GM23338 (cell line): Measurements from ENCODE around the gene GRID2IP. TPM values are rescaled to one million over a fixed set of nuclear protein-coding genes. Genes with fewer than 3 reads are reported as not detected.

ENCODE experiments used
- ATAC-seq: fragments of 200-7000 bp; cut with Tn5 transposase; 3 replicates; pipeline ENCODE4 v1.9.1; 2020
- DNase-seq: peaks from one replicate; pipeline ENCODE4 v3.0.0-alpha.2; 2015; ENCODE audit warnings: low spot score
- H2AFZ ChIP-seq: fragments of 200-600 bp; sonication (generic); 2 replicates; pipeline ENCODE4 v1.8.0; 2016; ENCODE audit warnings: antibody characterized with exemption, mild to moderate bottlenecking, moderate library complexity
- H3F3A ChIP-seq: fragments of 200-600 bp; sonication (generic); replicated peaks from 2 replicates; pipeline ENCODE4 v1.8.0; 2017; ENCODE audit warnings: antibody characterized with exemption, mixed run types, low read depth
- H3K27ac ChIP-seq: fragments of 200-600 bp; sonication (generic); 2 replicates; pipeline ENCODE4 v1.6.1; 2016; ENCODE audit warnings: low read depth
- H3K27me3 ChIP-seq: fragments of 200-600 bp; sonication (generic); 2 replicates; pipeline ENCODE4 v1.8.0; 2016; ENCODE audit warnings: mild to moderate bottlenecking, mixed run types, moderate library complexity; ENCODE audit not compliant: insufficient read depth
- H3K36me3 ChIP-seq: fragments of 200-600 bp; sonication (generic); 2 replicates; pipeline ENCODE4 v1.8.0; 2016; ENCODE audit warnings: mild to moderate bottlenecking; ENCODE audit not compliant: insufficient read depth
- H3K4me1 ChIP-seq: fragments of 200-600 bp; sonication (generic); 2 replicates; pipeline ENCODE4 v1.8.0; 2016; ENCODE audit warnings: mild to moderate bottlenecking, moderate library complexity; ENCODE audit not compliant: insufficient read depth
- H3K4me2 ChIP-seq: fragments of 200-600 bp; sonication (generic); 2 replicates; pipeline ENCODE4 v1.7.1; 2017; ENCODE audit warnings: mixed run types
- H3K4me3 ChIP-seq: fragments of 200-600 bp; sonication (generic); 2 replicates; pipeline ENCODE4 v1.6.1; 2016; ENCODE audit warnings: mixed run types
- H3K79me2 ChIP-seq: fragments of 200-600 bp; sonication (generic); replicated peaks from 2 replicates; pipeline ENCODE4 v1.8.0; 2017; ENCODE audit warnings: mild to moderate bottlenecking; ENCODE audit not compliant: insufficient read depth
- H3K9me2 ChIP-seq: fragments of 200-600 bp; sonication (generic); 2 replicates; pipeline ENCODE4 v1.8.0; 2017; ENCODE audit not compliant: insufficient read depth
- H4K20me1 ChIP-seq: fragments of 200-600 bp; sonication (generic); replicated peaks from 2 replicates; pipeline ENCODE4 v1.8.0; 2017; ENCODE audit warnings: mild to moderate bottlenecking; ENCODE audit not compliant: insufficient read depth
- H3K27ac Mint-ChIP-seq: 2 replicates; pipeline ENCODE4 v1.8.0; 2020; ENCODE audit warnings: inconsistent platforms, mild to moderate bottlenecking, moderate library complexity, mixed read lengths
- H3K27me3 Mint-ChIP-seq: 3 replicates; pipeline ENCODE4 v1.8.0; 2022; ENCODE audit warnings: low read depth, mild to moderate bottlenecking, moderate library complexity, mixed read lengths, inconsistent platforms; ENCODE audit not compliant: insufficient read depth, poor library complexity
- H3K36me3 Mint-ChIP-seq: 3 replicates; pipeline ENCODE4 v1.8.0; 2021; ENCODE audit warnings: low read depth, mild to moderate bottlenecking, inconsistent platforms, moderate library complexity, mixed read lengths
- H3K4me1 Mint-ChIP-seq: 3 replicates; pipeline ENCODE4 v1.8.0; 2020; ENCODE audit warnings: mild to moderate bottlenecking, inconsistent platforms, mixed read lengths
- H3K4me3 Mint-ChIP-seq: 3 replicates; pipeline ENCODE4 v1.8.0; 2021; ENCODE audit warnings: moderate library complexity, mild to moderate bottlenecking, inconsistent platforms, mixed read lengths
- H3K9me3 Mint-ChIP-seq: 3 replicates; pipeline ENCODE4 v1.8.0; 2020; ENCODE audit warnings: moderate library complexity, mild to moderate bottlenecking, inconsistent platforms, mixed read lengths
- CREB1 ChIP-seq: fragments of 250-450 bp; sonication (Bioruptor Pico); IDR thresholded peaks from 2 replicates; pipeline ENCODE4 v1.5.0; 2020; ENCODE audit warnings: low read depth, mild to moderate bottlenecking, moderate library complexity
- EZH2 ChIP-seq: fragments of 200-600 bp; sonication (generic); IDR thresholded peaks from one replicate; pipeline ENCODE4 v1.8.0; 2017; ENCODE audit warnings: antibody characterized with exemption, mild to moderate bottlenecking, low read depth; ENCODE audit not compliant: unreplicated experiment
- EZH2phosphoT487 ChIP-seq: fragments of 200-600 bp; sonication (generic); IDR thresholded peaks from one replicate; pipeline ENCODE4 v1.8.1; 2018; ENCODE audit warnings: antibody characterized with exemption; ENCODE audit not compliant: unreplicated experiment
- JUNB ChIP-seq: IDR thresholded peaks from one replicate; pipeline ENCODE4 v1.6.1; 2016; ENCODE audit warnings: antibody characterized with exemption; ENCODE audit not compliant: unreplicated experiment
- NANOG ChIP-seq: IDR thresholded peaks from 2 replicates; pipeline ENCODE4 v1.6.1; 2016; ENCODE audit warnings: antibody characterized with exemption, borderline replicate concordance
- POLR2AphosphoS5 ChIP-seq: IDR thresholded peaks from 2 replicates; pipeline ENCODE4 v1.6.1; 2016; ENCODE audit warnings: antibody characterized with exemption, low read depth
- STAT1 ChIP-seq: IDR thresholded peaks from one replicate; pipeline ENCODE4 v1.6.1; 2016; ENCODE audit warnings: antibody characterized with exemption; ENCODE audit not compliant: unreplicated experiment
- ZNF114 ChIP-seq: fragments of 250-450 bp; sonication (Bioruptor Pico); IDR thresholded peaks from 2 replicates; pipeline ENCODE4 v1.5.0; 2020; ENCODE audit warnings: mild to moderate bottlenecking, moderate library complexity
- ZNF331 ChIP-seq: fragments of 250-450 bp; sonication (Bioruptor Pico); IDR thresholded peaks from 2 replicates; pipeline ENCODE4 v1.5.0; 2020; ENCODE audit warnings: low read depth, mild to moderate bottlenecking, moderate library complexity
- polyA plus RNA-seq: library from polyadenylated mRNA; unstranded; fragments of >200 nt; fragmentation: Nextera tagmentation; extraction: Ambion mirVana; gene quantifications from 2 replicates; pipeline ENCODE4 v1.2.1, GENCODE V29; 2016
- total RNA-seq: library from RNA; depleted of rRNA; stranded (reverse); fragments of >200 nt; shearing (Covaris generic); gene quantifications from 2 replicates; pipeline ENCODE4 v1.2.3, GENCODE V29; 2014
- TF ChIP-seq, protein P1 (sequence below): IDR thresholded peaks from one replicate; pipeline ENCODE4 v1.6.1; 2018; ENCODE audit warnings: antibody characterized with exemption; ENCODE audit not compliant: unreplicated experiment
- TF ChIP-seq, protein P2 (sequence below): fragments of 250-450 bp; sonication (Bioruptor Pico); IDR thresholded peaks from 2 replicates; pipeline ENCODE4 v1.5.0; 2020; ENCODE audit warnings: mild to moderate bottlenecking, moderate library complexity
- TF ChIP-seq, protein P3 (sequence below): IDR thresholded peaks from 2 replicates; pipeline ENCODE4 v1.6.1; 2016; ENCODE audit warnings: antibody characterized with exemption
- TF ChIP-seq, protein P4 (sequence below), 2 experiments: fragments of 200-600 bp in 1 of 2; sonication (generic) in 1 of 2; conservative IDR thresholded peaks; 2 replicates each; pipeline versions ENCODE4 v1.5.1 to v1.6.1; 2016 to 2017; ENCODE audit warnings: antibody characterized with exemption in 2 of 2, low read depth in 2 of 2, mild to moderate bottlenecking in 2 of 2, moderate library complexity in 1 of 2

The GRID2IP gene
- total and polyA plus RNA-seq, 2 experiments from 2014 or later: 0.73 to 1.5 TPM

DNA sequence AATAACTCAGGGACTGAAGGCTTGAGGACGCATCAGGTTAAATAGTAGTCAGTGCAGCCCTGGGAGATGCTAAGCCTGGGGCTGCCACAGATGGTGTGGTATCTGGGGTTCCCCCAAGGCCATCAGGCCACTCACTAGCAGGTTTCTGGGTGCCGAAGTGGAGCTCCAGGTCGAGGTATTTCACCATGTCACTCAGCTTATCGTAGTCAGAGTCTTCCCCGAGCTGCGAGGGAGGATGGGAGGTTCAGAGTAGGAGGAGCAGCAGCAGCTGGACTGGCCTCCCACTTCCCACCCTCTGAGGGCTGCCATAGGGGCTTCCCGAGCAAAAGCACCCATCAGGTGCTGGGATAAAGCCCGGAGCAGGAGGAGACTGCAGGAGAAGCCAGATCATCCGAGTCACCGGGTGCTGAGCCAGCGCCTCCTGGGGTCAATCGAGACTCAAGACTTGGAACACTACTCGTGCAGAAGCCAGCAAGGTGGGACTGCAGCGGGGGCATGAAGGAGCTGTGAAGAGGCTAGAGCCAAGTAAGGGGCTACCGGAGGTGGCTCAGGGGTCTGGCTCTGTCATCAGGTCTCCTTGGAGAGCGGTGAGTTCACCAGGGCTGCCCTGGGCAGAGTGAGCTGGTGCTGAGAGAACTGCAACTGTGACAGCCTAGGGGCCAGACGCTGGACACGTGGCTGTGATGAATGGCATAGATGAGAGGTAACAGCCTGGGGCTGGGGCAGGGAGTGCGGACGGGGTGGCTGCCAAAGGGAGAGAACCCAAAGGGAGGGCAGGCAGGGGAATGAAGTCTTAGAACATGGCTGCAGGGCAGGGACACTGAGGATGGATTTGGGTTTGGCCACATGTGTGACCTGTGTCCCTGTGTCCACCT is 45.3 kb downstream of the GRID2IP start:
- Mint-ChIP-seq H3K36me3 (peaks cover 4% of the 10 kb centered on the region; the same call in 1 of the 3 replicates), H3K9me3 (no peaks in the 10 kb centered on the region), H3K4me3 (no peak overlapping the region), H3K4me1 (peaks cover 5% of the 10 kb centered on the region), H3K27me3 (peaks cover 12% of the 10 kb centered on the region), H3K27ac (no peak overlapping the region)
- Histone ChIP-seq H3K4me3 (no peak overlapping the region), H3F3A (peaks cover 6% of the 10 kb centered on the region; the same call in 1 of the 2 replicates), H3K27me3 (no peaks in the 10 kb centered on the region), H3K27ac (no peak overlapping the region), H3K79me2 (no peaks in the 10 kb centered on the region; the same call in 1 of the 2 replicates), H3K4me1 (no peaks in the 10 kb centered on the region; the same call in 1 of the 2 replicates), H3K4me2 (no peak overlapping the region), H3K36me3 (no peaks in the 10 kb centered on the region), H4K20me1 (no peaks in the 10 kb centered on the region), H2AFZ (no peak overlapping the region), H3K9me2 (no peaks in the 10 kb centered on the region)
- no peak for ATAC-seq
- DNase-seq: no peak
- TF ChIP-seq, protein P1, sequence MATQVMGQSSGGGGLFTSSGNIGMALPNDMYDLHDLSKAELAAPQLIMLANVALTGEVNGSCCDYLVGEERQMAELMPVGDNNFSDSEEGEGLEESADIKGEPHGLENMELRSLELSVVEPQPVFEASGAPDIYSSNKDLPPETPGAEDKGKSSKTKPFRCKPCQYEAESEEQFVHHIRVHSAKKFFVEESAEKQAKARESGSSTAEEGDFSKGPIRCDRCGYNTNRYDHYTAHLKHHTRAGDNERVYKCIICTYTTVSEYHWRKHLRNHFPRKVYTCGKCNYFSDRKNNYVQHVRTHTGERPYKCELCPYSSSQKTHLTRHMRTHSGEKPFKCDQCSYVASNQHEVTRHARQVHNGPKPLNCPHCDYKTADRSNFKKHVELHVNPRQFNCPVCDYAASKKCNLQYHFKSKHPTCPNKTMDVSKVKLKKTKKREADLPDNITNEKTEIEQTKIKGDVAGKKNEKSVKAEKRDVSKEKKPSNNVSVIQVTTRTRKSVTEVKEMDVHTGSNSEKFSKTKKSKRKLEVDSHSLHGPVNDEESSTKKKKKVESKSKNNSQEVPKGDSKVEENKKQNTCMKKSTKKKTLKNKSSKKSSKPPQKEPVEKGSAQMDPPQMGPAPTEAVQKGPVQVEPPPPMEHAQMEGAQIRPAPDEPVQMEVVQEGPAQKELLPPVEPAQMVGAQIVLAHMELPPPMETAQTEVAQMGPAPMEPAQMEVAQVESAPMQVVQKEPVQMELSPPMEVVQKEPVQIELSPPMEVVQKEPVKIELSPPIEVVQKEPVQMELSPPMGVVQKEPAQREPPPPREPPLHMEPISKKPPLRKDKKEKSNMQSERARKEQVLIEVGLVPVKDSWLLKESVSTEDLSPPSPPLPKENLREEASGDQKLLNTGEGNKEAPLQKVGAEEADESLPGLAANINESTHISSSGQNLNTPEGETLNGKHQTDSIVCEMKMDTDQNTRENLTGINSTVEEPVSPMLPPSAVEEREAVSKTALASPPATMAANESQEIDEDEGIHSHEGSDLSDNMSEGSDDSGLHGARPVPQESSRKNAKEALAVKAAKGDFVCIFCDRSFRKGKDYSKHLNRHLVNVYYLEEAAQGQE: no peak
- TF ChIP-seq STAT1 (no peak), ZNF331 (no peak), EZH2 (no peak), NANOG (no peak), CREB1 (CRISPR knock-in tag) (no peak), EZH2phosphoT487 (no peak), POLR2AphosphoS5 (no peak), JUNB (no peak), ZNF114 (no peak)
- TF ChIP-seq, protein P2, sequence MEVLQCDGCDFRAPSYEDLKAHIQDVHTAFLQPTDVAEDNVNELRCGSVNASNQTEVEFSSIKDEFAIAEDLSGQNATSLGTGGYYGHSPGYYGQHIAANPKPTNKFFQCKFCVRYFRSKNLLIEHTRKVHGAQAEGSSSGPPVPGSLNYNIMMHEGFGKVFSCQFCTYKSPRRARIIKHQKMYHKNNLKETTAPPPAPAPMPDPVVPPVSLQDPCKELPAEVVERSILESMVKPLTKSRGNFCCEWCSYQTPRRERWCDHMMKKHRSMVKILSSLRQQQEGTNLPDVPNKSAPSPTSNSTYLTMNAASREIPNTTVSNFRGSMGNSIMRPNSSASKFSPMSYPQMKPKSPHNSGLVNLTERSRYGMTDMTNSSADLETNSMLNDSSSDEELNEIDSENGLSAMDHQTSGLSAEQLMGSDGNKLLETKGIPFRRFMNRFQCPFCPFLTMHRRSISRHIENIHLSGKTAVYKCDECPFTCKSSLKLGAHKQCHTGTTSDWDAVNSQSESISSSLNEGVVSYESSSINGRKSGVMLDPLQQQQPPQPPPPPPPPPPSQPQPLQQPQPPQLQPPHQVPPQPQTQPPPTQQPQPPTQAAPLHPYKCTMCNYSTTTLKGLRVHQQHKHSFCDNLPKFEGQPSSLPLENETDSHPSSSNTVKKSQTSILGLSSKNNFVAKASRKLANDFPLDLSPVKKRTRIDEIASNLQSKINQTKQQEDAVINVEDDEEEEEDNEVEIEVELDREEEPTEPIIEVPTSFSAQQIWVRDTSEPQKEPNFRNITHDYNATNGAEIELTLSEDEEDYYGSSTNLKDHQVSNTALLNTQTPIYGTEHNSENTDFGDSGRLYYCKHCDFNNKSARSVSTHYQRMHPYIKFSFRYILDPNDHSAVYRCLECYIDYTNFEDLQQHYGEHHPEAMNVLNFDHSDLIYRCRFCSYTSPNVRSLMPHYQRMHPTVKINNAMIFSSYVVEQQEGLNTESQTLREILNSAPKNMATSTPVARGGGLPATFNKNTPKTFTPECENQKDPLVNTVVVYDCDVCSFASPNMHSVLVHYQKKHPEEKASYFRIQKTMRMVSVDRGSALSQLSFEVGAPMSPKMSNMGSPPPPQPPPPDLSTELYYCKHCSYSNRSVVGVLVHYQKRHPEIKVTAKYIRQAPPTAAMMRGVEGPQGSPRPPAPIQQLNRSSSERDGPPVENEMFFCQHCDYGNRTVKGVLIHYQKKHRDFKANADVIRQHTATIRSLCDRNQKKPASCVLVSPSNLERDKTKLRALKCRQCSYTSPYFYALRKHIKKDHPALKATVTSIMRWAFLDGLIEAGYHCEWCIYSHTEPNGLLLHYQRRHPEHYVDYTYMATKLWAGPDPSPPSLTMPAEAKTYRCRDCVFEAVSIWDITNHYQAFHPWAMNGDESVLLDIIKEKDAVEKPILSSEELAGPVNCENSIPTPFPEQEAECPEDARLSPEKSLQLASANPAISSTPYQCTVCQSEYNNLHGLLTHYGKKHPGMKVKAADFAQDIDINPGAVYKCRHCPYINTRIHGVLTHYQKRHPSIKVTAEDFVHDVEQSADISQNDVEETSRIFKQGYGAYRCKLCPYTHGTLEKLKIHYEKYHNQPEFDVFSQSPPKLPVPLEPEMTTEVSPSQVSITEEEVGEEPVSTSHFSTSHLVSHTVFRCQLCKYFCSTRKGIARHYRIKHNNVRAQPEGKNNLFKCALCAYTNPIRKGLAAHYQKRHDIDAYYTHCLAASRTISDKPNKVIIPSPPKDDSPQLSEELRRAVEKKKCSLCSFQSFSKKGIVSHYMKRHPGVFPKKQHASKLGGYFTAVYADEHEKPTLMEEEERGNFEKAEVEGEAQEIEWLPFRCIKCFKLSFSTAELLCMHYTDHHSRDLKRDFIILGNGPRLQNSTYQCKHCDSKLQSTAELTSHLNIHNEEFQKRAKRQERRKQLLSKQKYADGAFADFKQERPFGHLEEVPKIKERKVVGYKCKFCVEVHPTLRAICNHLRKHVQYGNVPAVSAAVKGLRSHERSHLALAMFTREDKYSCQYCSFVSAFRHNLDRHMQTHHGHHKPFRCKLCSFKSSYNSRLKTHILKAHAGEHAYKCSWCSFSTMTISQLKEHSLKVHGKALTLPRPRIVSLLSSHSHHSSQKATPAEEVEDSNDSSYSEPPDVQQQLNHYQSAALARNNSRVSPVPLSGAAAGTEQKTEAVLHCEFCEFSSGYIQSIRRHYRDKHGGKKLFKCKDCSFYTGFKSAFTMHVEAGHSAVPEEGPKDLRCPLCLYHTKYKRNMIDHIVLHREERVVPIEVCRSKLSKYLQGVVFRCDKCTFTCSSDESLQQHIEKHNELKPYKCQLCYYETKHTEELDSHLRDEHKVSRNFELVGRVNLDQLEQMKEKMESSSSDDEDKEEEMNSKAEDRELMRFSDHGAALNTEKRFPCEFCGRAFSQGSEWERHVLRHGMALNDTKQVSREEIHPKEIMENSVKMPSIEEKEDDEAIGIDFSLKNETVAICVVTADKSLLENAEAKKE: no peak
- TF ChIP-seq, protein P3, sequence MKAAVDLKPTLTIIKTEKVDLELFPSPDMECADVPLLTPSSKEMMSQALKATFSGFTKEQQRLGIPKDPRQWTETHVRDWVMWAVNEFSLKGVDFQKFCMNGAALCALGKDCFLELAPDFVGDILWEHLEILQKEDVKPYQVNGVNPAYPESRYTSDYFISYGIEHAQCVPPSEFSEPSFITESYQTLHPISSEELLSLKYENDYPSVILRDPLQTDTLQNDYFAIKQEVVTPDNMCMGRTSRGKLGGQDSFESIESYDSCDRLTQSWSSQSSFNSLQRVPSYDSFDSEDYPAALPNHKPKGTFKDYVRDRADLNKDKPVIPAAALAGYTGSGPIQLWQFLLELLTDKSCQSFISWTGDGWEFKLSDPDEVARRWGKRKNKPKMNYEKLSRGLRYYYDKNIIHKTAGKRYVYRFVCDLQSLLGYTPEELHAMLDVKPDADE: no peak
- TF ChIP-seq, protein P4, sequence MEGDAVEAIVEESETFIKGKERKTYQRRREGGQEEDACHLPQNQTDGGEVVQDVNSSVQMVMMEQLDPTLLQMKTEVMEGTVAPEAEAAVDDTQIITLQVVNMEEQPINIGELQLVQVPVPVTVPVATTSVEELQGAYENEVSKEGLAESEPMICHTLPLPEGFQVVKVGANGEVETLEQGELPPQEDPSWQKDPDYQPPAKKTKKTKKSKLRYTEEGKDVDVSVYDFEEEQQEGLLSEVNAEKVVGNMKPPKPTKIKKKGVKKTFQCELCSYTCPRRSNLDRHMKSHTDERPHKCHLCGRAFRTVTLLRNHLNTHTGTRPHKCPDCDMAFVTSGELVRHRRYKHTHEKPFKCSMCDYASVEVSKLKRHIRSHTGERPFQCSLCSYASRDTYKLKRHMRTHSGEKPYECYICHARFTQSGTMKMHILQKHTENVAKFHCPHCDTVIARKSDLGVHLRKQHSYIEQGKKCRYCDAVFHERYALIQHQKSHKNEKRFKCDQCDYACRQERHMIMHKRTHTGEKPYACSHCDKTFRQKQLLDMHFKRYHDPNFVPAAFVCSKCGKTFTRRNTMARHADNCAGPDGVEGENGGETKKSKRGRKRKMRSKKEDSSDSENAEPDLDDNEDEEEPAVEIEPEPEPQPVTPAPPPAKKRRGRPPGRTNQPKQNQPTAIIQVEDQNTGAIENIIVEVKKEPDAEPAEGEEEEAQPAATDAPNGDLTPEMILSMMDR (conservative IDR thresholded peaks at IDR 0.05; ENCODE audit: low read depth in 2 of 2): no peak
